Endothelial cell of umbilical vein (primary cell): ENCODE data around the gene ALDOC. TPM values are rescaled to one million over a fixed set of nuclear protein-coding genes. Genes with fewer than 3 reads are reported as not detected.
A peak's percentile ranks its signal among the peaks of the same experiment; 100 is the strongest.

Experiments used
- BruUV-seq: library from RNA; stranded (reverse); fragments of 400-500 nt; replicated peaks from 2 replicates; lab custom pipeline; 2021; lab: Mats Ljungman, UMichigan
- CTCF ChIA-PET: fragments of 300-600, 350-600 bp; sonication (Branson Sonifier 250); formaldehyde crosslinking; loops from one replicate; lab custom pipeline; 2021; ENCODE audit warnings: antibody characterized with exemption, inconsistent platforms; lab: Charles Lee
- POLR2A ChIA-PET: fragments of 300-600, 350-600 bp; sonication (Branson Sonifier 250); formaldehyde crosslinking; loops from one replicate; lab custom pipeline; 2021; ENCODE audit warnings: antibody characterized with exemption, inconsistent platforms; lab: Charles Lee
- DNase-seq: peaks from one replicate; pipeline ENCODE4 v3.0.0-alpha.2; 2011; ENCODE audit warnings: low read depth, low spot score
- FAIRE-seq: peaks from 2 replicates; lab custom pipeline; 2011; peaks lifted over from hg19 to GRCh38; lab: Jason Lieb, UNC
- H2AFZ ChIP-seq: 2 replicates; pipeline ENCODE4 v1.6.0; 2012; ENCODE audit warnings: low read depth, low read length, control low read depth, inconsistent platforms
- H3K27ac ChIP-seq: 2 replicates; pipeline ENCODE4 v1.5.1; 2011; ENCODE audit warnings: low read depth, mild to moderate bottlenecking, control low read depth, low read length, moderate library complexity; ENCODE audit not compliant: insufficient read depth
- H3K27me3 ChIP-seq, 2 experiments: 2 replicates each; pipeline versions ENCODE4 v1.6.0 to v1.6.1; 2011; ENCODE audit warnings: low read length in 2 of 2, mixed read lengths in 1 of 2; ENCODE audit not compliant: control insufficient read depth in 2 of 2, insufficient read depth in 2 of 2
- H3K36me3 ChIP-seq, 2 experiments: 2 replicates in 1 of 2; 3 replicates in 1 of 2; pipeline ENCODE4 v1.5.1; 2011; ENCODE audit warnings: low read length in 2 of 2, mild to moderate bottlenecking in 1 of 2, moderate library complexity in 1 of 2; ENCODE audit not compliant: control insufficient read depth in 2 of 2, insufficient read depth in 2 of 2; ENCODE audit errors: extremely low read depth in 1 of 2
- H3K4me1 ChIP-seq: 3 replicates; pipeline ENCODE4 v1.5.1; 2011; ENCODE audit warnings: mild to moderate bottlenecking, low read length; ENCODE audit not compliant: control insufficient read depth, insufficient read depth; ENCODE audit errors: extremely low read depth
- H3K4me2 ChIP-seq: 2 replicates; pipeline ENCODE4 v1.6.1; 2011; ENCODE audit warnings: low read length, control low read depth, mixed read lengths; ENCODE audit not compliant: insufficient read depth
- H3K4me3 ChIP-seq, 3 experiments: fragments of 200-600 bp in 1 of 3; sonication (generic), shearing (Covaris generic) in 1 of 3; replicated peaks in 1 of 3; 2 replicates each; pipeline ENCODE4 v1.5.1; 2011 to 2016; ENCODE audit warnings: control low read depth in 3 of 3, low read length in 3 of 3, mild to moderate bottlenecking in 2 of 3, inconsistent platforms in 1 of 3, low read depth in 1 of 3, moderate library complexity in 1 of 3; ENCODE audit not compliant: insufficient read depth in 1 of 3
- H3K79me2 ChIP-seq: 2 replicates; pipeline ENCODE4 v1.6.0; 2012; ENCODE audit warnings: low read length, inconsistent platforms; ENCODE audit not compliant: control insufficient read depth, insufficient read depth
- H3K9ac ChIP-seq: replicated peaks from 2 replicates; pipeline ENCODE3; 2011; ENCODE audit warnings: low read length, control low read depth; ENCODE audit not compliant: insufficient read depth; ENCODE audit errors: extremely low read depth
- H3K9me1 ChIP-seq: replicated peaks from 3 replicates; pipeline ENCODE4 v1.6.0; 2011; ENCODE audit warnings: mild to moderate bottlenecking, low read length; ENCODE audit not compliant: control insufficient read depth, insufficient read depth; ENCODE audit errors: extremely low read depth
- H3K9me3 ChIP-seq: replicated peaks from 2 replicates; pipeline ENCODE4 v1.5.1; 2012; ENCODE audit warnings: low read length, inconsistent platforms; ENCODE audit not compliant: control insufficient read depth, insufficient read depth
- H4K20me1 ChIP-seq: replicated peaks from 2 replicates; pipeline ENCODE3; 2011; ENCODE audit warnings: mild to moderate bottlenecking, low read length; ENCODE audit not compliant: control insufficient read depth, insufficient read depth; ENCODE audit errors: extremely low read depth
- CTCF ChIP-seq, 2 donors: IDR thresholded peaks; 1 replicate in 1 of 2; 2 replicates in 1 of 2; pipeline ENCODE4 v1.5.1; 2011; ENCODE audit warnings: low read length in 2 of 2, mild to moderate bottlenecking in 2 of 2, moderate library complexity in 2 of 2, control low read depth in 1 of 2, inconsistent platforms in 1 of 2, low read depth in 1 of 2; ENCODE audit not compliant: insufficient read depth in 1 of 2; ENCODE audit errors: extremely low read depth in 1 of 2
- FOS ChIP-seq: IDR thresholded peaks from 2 replicates; pipeline ENCODE4 v1.6.1; 2011; ENCODE audit warnings: mild to moderate bottlenecking, low read length, moderate library complexity, borderline replicate concordance; ENCODE audit not compliant: insufficient read depth
- GATA2 ChIP-seq: IDR thresholded peaks from 2 replicates; pipeline ENCODE4 v1.7.0; 2011; ENCODE audit warnings: low read depth, mild to moderate bottlenecking, moderate library complexity, mixed read lengths, low read length; ENCODE audit not compliant: insufficient read length, insufficient read depth
- dilution Hi-C: fragments of 300-500 bp; cut with MboI; formaldehyde crosslinking; loops from one replicate; pipeline ENCODE4 v1.15.0; 2019; ENCODE audit warnings: low sequenced_read_pairs; ENCODE audit not compliant: extremely low pct_ligation_motif_present
- intact Hi-C: fragments of 100-400 bp; cut with micrococcal nuclease; formaldehyde crosslinking; loops from one replicate; pipeline ENCODE4 v1.10.0; 2022
- polyA plus RNA-seq, 4 experiments: library from polyadenylated mRNA; depleted of rRNA in 3 of 4; stranded (reverse) in 3 of 4; unstranded in 1 of 4; fragments of >200 nt; gene quantifications; 2 replicates each; pipeline versions ENCODE4 v1.2.1 to v1.2.3, GENCODE V29; 2011 to 2012; ENCODE audit warnings: missing spikeins in 1 of 4
- total RNA-seq: library from RNA; stranded (reverse); gene quantifications from 2 replicates; pipeline ENCODE4 v1.2.3, GENCODE V29; 2021

The ALDOC gene
- total and polyA plus RNA-seq, 2 donors (not counting 3 experiments of a cell fraction or from before 2014, with no cell fraction given): 7.2 to 18.9 TPM

GRCh38 chr17:28547623-28548416 lies 28.9 kb downstream of the ALDOC start:
- ChIA-PET POLR2A (no interaction called here), CTCF (interaction anchor here (1.0 to 3.9 kb wide), 7 partner anchors 9 to 65 kb away, joined by 3 to 16 read pairs (median 5); partner anchors contain the start of gene PIGS)
- Histone ChIP-seq H3K9ac (no peak overlapping the region), H3K9me1 (no peaks in the 10 kb centered on the region), H4K20me1 (no peaks in the 10 kb centered on the region), H3K79me2 (no peaks in the 10 kb centered on the region), H3K9me3 (no peaks in the 10 kb centered on the region), H2AFZ (no peak overlapping the region), H3K4me1 (peaks cover 6% of the 10 kb centered on the region), H3K27me3 (no peaks in the 10 kb centered on the region), H3K27ac (no peak overlapping the region), H3K4me3 (no peak overlapping the region), H3K36me3 (peaks cover 0 to 10% of the 10 kb centered on the region in 2 experiments), H3K4me2 (no peak overlapping the region)
- TF ChIP-seq GATA2 (no peak), CTCF (IDR thresholded peaks at IDR 0.05; ENCODE audit: extremely low read depth in 1 of 2, insufficient read depth in 1 of 2, low read depth in 1 of 2, low read length in 2 of 2) (peak; percentile 97 to 98)
- FAIRE-seq (peak; percentile 95), DNase-seq (peak; percentile 72)
- dilution Hi-C loops: no loop called here
- BruUV-seq: no TSS peak
- intact Hi-C loops: loop anchor here (1.0 kb wide), 2 partner anchors 51 to 65 kb away; partner anchors contain the start of gene SPAG5

GRCh38 chr17:28547096-28547622 lies 29.5 kb downstream of the ALDOC start:
- Histone ChIP-seq H4K20me1 (no peaks in the 10 kb centered on the region), H3K9ac (no peak overlapping the region), H3K4me3 (no peak overlapping the region), H3K4me2 (no peak overlapping the region), H3K9me3 (no peaks in the 10 kb centered on the region), H3K27me3 (no peaks in the 10 kb centered on the region), H3K79me2 (no peaks in the 10 kb centered on the region), H3K36me3 (peaks cover 0 to 10% of the 10 kb centered on the region in 2 experiments), H3K27ac (no peak overlapping the region), H3K9me1 (no peaks in the 10 kb centered on the region), H2AFZ (no peak overlapping the region), H3K4me1 (peaks cover 6% of the 10 kb centered on the region)
- FAIRE-seq (no peak), DNase-seq (no peak)
- intact Hi-C loops: no loop called here
- dilution Hi-C loops: no loop called here
- ChIA-PET CTCF (interaction anchor here (1.0 to 3.9 kb wide), 6 partner anchors 12 to 66 kb away, joined by 3 to 16 read pairs (median 7); partner anchors contain the start of gene PIGS), POLR2A (no interaction called here)
- no peak for TF ChIP-seq FOS
- no peak for TF ChIP-seq CTCF (IDR thresholded peaks at IDR 0.05; ENCODE audit: extremely low read depth in 1 of 2, insufficient read depth in 1 of 2, low read depth in 1 of 2, low read length in 2 of 2)
- TF ChIP-seq GATA2: no peak
- no TSS peak for BruUV-seq
